Measurements from ENCODE around the gene EZH1.

Gene EZH1

DNA sequence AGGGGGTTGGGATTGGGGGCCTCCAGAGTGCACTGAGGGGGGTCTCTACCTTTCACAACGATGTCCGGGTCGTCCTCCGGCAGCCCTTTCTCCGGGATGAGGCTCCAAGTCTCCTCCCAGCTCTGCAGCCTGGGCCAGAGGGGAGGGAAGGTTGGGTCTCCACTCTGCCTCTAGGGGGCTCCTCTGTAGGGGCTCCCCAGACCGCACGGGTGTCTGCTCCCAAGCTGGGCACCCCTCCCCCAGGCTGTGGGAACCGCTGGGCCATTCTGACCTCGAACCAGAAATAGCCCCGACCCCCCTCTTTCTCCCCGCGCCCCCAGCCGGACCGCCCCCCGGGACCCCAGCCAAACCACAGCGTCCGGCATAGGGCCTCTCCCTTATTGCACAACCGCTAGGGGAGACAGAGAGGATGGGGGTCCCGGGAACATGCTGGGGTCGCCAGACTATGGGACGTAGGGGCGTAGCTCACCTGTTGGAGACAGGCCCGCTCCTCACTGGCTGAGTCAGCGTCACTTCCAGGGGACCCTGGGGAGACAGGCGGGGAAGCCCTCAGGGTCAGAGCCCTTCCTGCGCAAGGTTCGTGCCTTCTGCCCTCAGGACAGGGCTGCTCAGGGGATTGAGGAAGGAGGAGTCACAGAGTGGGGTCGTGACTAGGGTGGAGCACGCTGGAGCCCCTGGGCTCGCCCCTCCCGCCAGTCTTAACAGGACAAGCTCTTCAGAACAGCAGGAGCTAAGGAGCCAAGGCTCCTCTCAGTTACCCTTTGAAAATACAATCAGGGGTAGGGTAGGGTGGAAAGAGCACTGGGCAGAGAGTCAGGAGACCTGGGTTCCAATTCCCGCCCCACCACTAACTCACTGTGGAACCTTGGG lies 70.7 kb downstream of the EZH1 start:
- TF ChIP-seq, protein P1, sequence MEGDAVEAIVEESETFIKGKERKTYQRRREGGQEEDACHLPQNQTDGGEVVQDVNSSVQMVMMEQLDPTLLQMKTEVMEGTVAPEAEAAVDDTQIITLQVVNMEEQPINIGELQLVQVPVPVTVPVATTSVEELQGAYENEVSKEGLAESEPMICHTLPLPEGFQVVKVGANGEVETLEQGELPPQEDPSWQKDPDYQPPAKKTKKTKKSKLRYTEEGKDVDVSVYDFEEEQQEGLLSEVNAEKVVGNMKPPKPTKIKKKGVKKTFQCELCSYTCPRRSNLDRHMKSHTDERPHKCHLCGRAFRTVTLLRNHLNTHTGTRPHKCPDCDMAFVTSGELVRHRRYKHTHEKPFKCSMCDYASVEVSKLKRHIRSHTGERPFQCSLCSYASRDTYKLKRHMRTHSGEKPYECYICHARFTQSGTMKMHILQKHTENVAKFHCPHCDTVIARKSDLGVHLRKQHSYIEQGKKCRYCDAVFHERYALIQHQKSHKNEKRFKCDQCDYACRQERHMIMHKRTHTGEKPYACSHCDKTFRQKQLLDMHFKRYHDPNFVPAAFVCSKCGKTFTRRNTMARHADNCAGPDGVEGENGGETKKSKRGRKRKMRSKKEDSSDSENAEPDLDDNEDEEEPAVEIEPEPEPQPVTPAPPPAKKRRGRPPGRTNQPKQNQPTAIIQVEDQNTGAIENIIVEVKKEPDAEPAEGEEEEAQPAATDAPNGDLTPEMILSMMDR (conservative IDR thresholded peaks at IDR 0.05) = no peak
- H3K27ac ChIP-seq = no peak overlapping the region

DNA sequence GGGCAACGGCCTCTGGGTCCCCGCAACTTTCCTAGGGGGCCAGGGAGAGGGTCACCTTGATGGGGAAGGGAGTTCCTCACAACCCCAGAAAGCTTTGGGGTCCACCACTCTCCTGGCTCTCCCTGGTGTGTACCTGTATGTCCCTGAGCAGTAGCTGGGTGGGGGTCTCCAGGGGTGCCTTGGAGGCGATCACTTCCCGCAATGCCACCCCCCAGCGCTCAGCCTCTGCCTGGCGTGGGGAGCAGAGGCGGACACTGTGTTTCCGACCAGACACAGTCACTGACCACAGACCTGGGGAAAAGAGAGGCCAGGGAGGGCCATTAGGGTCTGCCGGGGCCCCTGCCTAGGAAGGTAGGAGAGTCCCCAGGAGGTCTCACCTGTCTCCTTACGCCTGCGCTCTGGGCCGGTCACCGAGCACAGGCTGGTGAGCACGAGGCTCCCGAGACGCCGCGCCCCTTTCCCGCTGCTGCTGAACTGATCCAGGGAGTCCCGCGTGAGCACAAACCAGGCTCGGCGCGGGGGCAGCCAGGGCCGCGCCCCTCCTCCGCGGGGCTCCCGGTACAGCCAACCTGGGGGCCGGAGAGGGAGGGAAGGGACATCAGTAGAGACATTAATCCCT lies 71.5 kb downstream of the EZH1 start:
- H3K27ac ChIP-seq = no peak overlapping the region
- TF ChIP-seq, protein P1 (conservative IDR thresholded peaks at IDR 0.05) = no peak

DNA sequence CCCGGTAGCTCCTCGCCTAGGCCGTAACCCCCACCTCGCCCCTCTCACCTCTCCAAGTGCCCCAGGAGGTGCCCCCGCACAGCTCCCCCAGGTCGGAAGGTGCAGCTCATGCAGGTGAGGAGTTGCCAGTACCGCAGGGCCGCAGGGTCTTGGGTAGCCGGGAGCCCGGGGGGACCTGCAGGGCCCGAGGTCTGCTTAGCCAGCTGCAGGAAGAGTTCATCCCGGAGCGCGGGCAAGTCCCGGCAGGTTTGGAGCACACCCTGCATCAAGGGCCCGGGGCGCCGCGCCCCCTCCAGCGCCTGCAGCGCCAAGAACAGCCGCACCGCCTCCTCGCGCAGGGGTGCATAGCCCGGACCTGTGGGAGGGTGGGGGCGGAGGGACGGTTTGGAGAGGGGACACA lies 72.8 kb downstream of the EZH1 start:
- TF ChIP-seq, protein P1 (conservative IDR thresholded peaks at IDR 0.05) = no peak
- no peak overlapping the region for H3K27ac ChIP-seq

DNA sequence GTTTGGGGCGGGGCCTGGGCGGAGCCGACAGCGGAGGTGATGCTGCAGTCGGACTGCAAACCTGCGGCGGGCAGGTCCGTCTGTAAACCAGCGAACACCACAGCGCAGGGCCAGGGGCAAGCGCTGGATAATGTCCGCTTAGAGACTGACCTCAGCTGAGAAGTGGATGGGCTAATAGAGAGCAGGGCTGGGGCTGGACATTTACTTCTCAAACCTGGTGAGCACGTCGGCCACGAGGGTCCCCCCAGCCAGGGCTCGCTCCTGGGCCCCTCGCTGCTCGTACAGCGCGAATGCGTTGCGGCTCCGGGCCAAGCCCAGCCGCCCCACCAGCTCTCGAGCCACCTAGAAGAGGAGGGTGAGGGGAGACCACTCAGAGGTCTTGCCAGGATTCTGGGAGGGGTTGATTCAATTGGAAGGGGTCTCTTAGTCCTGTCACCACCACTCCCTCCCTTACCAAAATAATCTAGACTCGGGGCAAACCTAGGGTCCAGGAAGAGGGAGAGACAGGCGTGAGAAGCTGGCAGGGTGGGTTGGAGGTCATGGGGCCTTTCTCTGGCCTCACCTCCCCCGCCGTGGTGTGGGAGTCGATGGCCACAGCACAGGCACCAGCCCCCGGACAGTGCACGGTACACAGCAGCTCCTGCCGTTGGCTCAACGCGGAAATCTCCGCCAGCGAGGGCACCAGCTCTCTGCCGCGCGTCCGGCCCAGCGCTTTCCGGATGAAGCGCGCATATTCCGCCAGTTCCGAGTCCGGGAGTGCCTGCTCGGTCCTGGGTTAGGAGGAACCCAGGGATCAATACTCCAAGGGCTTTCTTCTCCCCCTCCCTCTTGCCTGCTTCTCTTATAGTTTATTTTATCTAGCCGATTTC lies 73.8 kb downstream of the EZH1 start:
- TF ChIP-seq, protein P1 (conservative IDR thresholded peaks at IDR 0.05) = no peak
- H3K27ac ChIP-seq = no peak overlapping the region

DNA sequence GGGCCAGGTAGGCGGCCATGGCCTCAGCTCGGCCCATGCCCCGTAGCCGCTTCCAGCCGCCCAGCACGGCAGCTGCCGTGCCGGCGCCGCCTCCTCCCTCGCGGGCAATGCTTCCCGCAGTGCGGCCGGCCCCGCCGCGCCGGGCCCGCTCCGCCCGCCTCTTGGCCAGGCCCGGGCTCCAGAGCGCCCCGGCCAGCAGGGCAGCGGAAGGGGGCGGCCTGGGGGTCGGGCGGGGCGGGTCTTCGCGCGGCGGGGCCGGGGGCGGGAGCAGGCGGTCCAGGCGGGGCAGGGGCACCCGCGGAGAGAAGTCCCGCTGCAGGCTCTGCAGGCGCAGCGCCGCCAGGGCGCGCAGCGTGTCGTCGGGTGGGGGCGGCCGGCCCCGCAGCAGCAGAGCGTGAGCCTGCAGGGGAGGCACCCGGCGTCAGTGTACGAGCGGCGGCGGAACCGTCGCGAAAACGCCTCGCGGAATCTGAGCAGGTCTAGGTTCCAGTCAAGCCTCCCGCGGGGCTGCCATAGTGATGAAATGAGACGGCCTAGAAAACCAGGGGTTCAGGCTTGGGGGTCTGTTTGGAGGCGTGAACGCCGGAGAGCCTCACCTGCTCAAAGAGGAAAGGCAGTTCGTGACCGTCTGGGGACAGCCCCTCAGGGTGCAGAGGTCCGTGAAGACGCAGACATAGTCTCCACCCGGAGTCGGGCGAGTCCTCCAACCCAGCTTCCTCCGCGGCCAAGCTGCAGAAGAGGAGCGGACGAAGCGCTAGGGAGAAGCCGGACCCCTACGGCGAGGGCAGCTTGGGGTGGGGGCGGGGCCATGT lies 74.7 kb downstream of the EZH1 start:
- TF ChIP-seq, protein P1 (conservative IDR thresholded peaks at IDR 0.05) = no peak
- H3K27ac ChIP-seq = no peak overlapping the region

DNA sequence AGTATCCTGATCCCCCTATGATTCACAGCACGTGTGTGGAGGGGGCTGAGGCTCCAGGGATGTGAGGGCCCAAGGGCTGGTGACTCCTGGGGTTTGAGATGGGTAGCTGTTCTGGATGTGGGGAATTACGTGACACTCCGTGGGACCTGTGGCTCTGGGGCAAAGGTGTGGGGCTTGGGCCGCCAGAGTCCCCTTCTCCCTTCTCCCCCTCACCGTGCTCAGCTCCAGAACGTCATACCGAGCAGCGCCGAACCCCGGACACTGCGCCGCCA lies 75.2 kb downstream of the EZH1 start:
- TF ChIP-seq, protein P1 (conservative IDR thresholded peaks at IDR 0.05) = no peak
- no peak overlapping the region for H3K27ac ChIP-seq
